NCI-H748 treated with DMSO at 0.1 percent for 48 hours (cell line): ENCODE results near the gene PFKP.
"Not testable (repeated sequence)": the region's sequence is repeated elsewhere in the genome, so short reads cannot be mapped to it uniquely, and the experiment has no call there.

Source experiments
- DNase-seq: peaks from one replicate; lab custom pipeline; 2025; lab: John Stamatoyannopoulos, UW

Gene PFKP

DNA sequence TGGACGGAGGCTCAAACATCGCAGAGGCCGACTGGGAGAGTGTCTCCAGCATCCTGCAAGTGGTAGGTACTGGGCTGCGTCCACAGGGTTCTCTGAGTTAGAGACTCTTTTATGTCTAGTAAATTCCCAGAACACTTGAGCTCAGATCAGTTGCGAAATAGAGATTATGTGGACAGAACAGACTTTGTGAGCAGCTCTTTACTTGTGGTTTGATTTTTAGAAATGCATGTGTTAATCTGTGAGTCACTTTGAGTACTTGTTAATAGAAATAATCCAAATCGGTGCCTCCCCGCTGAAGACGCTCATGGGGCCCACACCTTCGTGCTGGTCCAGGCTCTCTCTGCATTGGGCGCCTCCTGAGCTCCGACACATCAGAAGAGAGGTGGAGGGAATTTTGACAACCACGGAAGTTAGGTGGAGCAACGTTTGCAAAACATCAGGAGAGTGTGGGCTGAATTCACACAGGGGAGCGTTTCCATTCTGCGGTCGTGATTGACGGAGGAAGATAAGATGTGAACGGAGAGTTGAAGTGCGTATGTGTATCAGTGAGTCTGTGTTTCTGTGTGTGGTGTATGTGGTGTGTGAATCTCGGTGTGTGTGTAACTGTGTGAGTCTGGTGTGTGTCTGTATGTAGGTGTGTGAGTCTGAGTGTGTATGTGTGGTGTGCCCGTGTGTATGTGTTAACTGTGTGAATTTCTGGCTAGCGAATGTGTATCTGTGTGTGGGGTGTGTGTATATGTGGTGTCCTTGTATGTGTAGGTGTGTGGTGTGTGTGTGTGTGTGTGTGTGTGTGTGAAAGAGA is 32.1 kb downstream of the PFKP start:
- no peak for DNase-seq

DNA sequence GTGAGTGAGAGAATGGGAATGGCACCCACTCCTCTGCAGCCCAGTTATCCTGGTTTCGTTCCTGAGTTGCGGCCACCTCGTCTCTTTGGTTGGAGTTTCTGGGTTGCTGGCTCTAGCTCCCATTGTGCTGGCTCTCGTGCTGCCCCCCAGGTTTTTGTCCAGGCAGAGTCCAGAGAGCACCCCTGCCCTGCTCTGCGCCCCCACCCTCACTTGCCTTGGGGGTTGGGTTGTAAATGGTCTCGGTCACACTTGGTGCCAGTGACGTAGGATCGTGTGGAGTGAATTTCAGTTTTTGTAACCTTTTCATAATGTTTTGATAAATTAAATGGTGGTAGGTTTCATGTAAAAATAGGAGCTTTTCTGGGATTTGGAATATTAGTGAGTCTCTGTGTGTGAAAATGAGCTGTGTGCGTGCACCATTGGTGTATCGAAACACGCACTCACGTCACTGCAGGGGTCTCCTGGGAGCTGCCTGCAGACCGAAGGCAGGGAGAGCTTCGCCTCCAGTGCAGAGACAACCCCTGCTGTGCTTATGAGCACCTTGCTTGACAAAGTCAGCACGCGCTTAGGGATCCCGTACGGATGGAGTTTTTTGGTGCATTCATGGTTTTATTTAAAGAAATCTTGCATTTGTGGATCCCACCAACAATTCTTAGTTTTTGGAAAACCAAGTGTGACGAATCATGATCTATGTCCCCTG is 32.9 kb downstream of the PFKP start:
- no peak for DNase-seq

DNA sequence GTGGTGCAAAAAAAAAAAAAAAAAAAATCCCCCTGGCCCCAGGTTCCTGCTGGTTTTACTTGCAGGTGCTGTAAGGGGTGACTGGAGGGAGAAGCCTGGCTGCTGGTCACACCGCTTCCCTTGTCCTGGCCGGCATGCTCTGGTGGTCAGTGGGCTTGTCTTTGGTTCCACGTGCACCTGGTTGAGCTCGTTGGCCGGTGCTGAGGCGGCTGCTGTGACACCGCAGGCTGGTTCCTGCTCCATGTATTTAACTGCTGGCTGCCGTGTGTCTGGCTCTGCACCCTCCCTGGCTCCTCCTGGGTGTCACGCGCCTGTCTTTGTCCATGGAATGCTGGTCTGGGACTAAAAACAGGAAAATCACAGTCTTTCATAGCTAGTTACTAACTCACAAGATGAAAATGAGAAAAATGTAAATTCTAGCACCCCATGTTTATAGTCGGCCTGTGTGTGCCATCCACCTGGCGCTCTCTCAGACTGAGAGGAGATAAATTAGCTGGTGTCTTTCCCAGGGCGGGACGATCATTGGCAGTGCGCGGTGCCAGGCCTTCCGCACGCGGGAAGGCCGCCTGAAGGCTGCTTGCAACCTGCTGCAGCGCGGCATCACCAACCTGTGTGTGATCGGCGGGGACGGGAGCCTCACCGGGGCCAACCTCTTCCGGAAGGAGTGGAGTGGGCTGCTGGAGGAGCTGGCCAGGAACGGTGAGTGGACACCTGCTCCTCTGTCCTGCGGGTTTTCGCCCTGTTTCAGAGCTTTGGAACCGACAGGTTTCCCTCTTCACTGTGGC is 33.7 kb downstream of the PFKP start:
- DNase-seq = no peak

DNA sequence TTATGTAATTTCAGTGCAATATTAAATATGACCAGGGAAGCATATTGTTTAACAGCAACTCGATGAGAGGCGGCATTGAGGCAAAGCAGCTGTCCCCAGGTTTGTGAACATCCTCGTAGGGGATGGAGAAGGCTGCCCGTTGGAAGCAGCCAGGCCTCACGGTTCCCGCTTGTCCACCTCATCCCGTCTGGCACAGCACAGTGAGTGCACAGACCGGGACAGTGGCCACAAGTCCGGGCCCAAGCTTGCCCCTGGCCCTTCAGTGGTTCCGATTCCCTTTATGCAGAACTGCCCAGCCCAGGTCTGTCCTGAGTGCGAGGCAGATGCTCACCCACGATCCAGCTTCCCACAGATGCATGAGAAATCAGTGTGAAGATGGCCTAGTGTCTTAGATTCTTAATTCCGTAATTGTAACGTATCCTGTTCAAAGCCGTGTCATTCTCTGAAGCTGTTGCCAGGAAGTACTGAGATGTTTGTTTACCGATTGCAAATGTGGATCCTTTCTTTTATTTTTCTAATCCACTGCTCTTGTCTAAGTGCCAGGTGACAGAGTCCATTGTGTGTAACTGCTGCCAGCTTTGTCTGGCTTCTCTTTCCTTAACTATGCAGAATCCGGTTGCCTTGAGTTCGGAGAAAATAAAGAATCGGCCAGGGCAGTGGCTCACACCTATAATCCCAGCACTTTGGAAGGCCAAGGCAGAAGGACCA is 35.5 kb downstream of the PFKP start:
- no peak for DNase-seq

DNA sequence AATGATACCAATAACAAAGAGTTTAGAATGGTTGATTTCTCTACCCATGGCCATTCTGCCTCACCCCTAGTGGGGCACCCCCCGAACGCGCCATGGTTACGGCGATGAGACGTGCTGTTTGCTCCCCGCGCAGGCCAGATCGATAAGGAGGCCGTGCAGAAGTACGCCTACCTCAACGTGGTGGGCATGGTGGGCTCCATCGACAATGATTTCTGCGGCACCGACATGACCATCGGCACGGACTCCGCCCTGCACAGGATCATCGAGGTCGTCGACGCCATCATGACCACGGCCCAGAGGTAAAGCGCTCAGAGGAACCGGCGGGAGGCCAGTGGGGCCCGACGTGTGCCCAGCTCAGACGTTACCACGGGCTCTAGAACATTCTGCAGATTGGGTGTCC is 36.3 kb downstream of the PFKP start:
- DNase-seq = no peak

DNA sequence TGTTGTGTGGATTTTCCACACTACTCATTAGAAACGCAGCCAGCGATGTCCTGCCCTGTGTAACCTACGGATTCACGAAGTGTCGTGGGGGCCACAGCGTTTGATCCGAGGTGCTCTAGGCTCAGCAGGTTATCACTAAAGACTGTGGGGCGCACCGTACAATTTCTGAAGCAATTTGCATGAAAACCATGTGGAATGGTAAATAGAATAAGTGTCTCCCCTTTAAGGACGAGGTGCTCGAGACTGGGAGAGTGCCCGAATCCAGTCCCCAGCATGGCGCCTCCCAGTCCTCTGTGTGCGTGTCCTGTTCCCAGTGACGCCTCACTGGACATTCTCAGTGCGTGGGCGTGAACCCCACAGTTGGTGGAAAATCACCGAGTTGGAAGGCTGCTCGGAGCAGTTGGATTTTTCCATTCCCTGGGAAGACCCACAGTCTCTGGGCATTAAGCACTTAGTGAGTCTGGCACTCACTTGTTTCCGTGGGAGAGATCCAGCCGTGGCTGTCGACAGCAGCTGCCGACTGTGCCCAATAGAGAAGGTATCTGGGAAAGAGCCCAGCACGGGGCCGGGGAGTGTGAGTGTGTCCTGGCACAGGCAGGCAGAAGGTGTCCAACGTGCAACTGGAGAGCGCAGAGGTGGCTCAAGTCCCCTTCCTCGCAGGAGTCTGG is 37.0 kb downstream of the PFKP start:
- DNase-seq = no peak

DNA sequence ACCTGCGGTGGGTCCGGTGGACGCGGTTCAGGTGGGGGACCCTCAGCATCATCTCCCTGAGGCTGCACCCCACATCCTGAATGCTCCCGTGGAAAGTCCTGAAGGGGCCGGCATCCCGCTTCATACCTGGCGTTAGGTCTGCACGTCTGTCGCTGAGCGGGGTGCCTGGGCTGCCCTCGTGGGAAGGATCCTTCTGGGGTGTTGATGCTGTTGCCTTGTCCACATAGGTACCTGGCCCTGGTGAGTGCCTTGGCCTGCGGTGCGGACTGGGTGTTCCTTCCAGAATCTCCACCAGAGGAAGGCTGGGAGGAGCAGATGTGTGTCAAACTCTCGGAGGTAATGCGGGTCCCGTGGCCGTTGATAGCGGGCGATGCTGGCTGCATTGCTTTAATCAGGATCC is 37.8 kb downstream of the PFKP start:
- no peak for DNase-seq

DNA sequence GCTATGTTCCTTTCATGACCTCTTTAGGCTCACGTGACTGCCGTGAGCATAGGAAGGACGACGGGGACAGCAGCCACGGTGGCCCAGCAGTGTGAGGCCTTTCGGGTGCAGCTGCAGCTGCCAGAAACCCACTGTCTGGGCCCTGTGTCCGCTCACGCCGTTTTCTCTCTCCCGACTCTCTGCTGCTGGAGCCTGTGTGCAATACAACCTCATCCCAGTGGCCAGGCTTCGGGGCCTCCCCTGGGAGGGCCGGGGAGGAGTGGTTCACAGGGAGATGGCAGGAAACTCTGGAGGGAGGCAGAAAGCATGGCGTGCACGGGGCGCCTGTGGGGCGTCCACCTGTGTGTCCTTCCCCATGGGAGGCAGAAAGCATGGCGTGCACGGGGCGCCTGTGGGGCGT is 38.6 kb downstream of the PFKP start:
- no peak for DNase-seq

DNA sequence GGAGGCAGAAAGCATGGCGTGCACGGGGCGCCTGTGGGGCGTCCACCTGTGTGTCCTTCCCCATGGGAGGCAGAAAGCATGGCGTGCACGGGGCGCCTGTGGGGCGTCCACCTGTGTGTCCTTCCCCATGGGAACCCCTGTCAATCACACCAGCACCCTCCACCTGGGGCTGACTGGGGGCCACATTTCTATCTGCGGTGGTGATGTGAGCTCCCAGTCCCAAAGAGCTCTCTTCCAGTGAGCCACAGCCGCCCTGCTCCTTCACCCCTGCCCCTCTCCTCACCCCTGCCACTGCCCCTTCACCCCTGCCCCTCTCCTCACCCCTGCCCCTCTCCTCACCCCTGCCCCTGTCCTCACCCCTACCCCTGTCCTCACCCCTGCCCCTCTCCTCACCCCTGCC is 39.0 kb downstream of the PFKP start:
- DNase-seq = not testable (repeated sequence)

DNA sequence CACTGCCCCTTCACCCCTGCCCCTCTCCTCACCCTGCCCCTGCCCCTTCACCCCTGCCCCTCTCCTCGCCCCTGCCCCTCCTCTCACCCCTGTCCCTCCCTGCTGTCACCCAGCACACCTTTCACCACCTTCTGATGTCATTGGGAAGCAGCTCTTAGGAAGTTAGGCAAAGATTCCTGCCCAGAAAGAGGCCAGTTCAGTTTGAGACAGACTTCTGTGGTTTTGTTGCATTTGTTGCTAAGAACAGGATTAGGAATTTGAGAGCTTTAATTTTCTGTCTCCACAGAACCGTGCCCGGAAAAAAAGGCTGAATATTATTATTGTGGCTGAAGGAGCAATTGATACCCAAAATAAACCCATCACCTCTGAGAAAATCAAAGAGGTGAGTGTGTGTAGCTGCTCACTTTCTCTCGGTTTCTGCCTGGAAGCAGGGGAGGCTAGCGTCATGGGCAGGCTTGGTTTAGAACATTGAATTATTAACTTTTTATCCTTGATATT is 39.6 kb downstream of the PFKP start:
- no peak for DNase-seq

DNA sequence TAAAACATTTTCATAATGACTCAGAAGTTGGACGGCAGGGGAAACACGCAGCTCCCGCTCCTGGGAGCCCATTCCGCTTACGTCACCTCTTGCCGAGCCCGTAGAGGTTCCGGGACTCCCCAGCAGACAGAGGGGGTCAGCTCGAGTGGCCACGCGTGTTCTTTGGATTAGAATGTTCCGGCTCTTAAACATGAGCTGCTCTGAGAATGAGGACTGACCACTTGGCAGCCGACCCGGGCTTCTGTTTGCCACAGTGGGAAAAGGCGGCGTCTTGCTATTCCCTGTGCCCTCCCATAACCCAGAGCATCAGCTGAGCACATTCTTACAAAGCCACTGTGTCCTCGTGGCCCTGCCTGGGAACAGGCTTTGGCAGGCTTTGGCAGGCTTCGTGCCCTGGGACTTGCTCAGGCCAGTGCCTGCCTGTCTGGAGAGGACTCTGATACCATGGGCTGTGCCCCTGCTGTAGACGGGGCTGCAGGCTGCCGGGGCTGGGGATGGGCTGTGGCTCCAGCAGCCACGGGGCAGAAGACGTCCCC is 40.1 kb downstream of the PFKP start:
- DNase-seq = no peak

DNA sequence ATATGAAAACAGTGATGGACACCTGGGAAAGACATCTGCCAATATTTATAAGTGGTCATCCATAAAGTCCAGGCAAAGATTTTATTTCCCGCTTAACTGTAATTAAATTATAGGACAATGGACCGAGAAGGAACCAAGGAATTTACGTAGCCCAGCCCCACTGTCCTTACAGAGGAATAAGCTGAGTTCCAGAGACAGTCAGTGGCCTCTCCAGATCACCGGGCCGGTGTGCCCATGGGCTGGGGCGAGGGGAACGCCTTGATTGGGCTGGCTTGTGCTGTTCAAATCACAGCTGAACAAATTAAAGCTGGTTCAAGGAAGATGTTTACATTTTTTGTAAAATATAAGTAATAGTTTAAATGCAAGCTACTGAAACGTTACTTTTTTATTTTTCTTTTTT is 40.7 kb downstream of the PFKP start:
- no peak for DNase-seq

DNA sequence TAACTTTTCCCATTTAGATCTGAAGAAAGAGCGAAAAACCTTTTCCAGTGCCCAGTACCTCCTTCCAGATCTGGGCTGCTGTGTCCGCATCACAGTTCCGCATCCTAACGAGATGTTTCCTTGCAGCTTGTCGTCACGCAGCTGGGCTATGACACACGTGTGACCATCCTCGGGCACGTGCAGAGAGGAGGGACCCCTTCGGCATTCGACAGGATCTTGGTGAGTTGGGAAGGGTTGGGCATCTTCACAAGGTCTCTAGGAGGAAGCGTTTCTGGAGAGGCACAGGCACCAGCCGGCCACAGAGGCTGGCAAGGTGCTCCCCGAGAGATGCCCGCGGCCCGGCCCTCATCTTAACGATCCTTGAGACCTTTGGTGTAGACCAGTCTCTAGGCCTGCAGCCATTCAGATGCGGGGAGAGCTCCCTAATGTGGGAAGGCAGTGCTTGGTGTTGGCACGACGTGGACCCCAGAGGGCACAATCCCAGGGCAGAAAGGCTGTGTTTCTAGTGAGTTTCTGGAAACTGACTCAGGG is 41.3 kb downstream of the PFKP start:
- DNase-seq = no peak

DNA sequence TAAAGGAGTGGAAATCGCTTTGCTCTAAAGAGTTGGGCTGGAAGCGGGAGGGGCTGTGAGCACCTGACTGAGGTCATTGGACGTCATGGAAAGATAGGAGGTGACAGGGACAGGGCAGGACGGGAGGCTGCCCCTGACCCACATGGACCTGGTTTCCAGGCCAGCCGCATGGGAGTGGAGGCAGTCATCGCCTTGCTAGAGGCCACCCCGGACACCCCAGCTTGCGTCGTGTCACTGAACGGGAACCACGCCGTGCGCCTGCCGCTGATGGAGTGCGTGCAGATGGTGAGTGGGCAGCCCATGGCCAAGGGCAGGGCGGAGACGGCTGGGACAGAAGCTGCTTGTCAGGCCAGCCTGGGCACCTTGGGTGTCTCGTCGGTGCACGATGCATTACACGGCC is 41.8 kb downstream of the PFKP start:
- DNase-seq = no peak

DNA sequence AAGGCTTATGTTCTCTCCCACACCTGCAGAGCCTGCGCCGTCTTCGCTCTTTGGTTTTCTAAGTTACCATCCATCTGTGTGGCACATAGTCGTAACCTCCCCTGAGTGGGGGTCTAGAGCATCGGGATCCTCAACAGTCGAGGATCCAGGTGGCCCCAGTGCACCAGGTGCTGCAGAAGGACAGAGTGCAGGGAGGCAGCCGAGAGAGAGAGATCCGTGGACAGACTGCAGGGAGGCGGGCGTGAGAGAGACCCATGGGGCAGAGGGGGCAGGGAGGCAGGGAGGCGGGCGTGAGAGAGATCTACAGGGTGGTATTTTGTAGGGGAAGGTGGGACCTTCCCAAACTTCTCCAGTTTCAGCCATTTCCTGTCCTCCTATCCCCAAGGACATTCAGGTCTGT is 42.3 kb downstream of the PFKP start:
- DNase-seq = no peak

DNA sequence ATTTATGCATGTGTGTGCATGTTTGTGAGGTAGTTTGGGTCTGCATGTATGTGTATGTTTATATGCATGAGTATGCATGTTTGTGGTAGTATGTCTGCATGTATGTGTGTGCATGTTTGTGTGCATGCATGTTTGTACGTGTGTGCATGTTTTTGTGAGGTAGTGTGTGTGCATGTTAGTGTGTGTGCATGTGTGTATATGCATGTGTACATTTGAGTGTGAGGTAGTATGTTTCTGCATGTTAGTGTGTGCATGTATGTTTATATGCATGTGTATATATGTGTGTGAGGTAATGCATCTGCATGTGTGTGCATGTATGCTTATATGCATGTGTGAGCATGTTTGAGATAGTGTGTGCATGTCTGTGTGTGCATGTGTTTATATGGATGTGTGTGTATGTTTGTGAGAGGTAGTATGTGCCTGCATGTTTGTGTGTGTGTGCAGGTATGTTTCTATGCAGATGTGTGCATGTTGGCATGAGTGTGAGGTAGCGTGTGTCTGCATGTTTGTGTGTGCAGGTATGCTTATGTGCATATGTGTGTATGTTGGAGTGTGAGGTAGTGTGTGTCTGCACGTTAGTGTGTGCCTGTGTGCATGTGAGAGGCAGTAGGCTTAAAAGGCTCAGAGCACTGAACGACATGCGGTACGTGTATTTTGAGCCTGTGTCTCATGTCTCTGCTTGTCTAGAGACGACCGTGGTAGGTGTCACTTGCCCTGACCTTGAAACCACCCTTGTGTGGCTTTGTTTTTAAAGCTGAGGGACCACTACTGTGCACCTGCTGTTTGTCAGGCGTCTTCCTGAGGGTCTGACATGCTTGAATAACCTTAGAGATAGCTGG is 43.7 kb downstream of the PFKP start:
- DNase-seq = no peak

DNA sequence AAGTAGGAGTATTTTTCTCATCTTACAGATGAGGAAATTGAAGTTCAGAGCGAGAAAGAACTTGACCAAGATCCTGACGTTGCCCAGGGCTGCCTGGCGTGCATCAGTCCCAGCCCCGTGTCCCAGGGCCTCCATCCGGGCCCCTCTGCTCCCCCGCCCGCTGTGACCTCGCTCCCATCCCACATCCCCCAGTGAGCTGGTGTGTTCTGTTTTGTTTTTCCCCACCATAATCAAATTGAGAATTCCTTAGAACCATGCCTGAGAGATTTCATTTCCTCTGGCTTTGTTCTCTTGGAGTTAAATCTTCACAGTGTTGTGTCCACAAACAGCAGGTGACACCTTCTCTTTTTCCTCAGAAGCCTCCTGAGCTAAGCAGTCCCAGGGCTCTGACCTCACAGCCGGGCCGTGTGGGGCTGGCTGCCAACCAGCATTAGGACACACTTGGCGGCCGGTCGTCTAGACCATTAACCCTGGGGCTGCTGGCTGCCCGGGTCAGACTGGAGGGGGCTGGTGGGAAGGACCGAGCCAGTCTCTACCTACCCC is 44.3 kb downstream of the PFKP start:
- no peak for DNase-seq

DNA sequence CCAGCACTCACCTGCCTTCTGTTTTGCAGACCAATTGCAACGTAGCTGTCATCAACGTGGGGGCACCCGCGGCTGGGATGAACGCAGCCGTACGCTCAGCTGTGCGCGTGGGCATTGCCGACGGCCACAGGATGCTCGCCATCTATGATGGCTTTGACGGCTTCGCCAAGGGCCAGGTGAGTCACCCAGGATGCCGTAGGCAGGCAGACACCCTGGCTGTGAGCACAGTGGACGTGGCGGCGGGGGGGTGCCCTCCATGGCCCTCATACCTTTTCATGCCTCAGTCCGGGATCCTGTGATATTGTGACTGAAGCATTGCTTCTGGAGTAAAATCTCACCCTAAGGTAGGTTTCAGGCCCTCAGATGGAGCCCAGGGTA is 46.0 kb downstream of the PFKP start:
- no peak for DNase-seq

DNA sequence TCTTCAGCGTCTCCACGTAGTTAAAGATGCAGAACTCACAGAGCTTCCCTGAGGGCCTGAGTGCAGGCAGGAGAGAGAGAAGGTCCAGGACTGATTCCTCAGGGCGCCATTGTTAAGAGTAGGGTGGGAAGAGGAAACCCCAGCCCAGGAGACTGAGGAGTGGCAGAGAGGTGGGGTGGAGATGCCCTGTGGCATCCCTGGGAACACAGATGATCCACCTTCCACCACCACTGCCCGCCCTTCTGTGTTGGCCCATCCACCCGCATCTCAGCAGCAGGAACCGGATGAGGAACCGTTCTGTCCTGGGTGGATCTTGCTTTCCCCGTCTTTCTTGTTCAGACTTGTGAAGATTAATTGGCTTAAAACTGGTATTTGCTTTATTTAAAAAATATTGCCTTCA is 48.3 kb downstream of the PFKP start:
- no peak for DNase-seq
